Measurements from ENCODE around the gene CDC42EP2.
"Not testable (repeated sequence)": the region's sequence is repeated elsewhere in the genome, so short reads cannot be mapped to it uniquely, and the experiment has no call there.

Gene CDC42EP2

DNA sequence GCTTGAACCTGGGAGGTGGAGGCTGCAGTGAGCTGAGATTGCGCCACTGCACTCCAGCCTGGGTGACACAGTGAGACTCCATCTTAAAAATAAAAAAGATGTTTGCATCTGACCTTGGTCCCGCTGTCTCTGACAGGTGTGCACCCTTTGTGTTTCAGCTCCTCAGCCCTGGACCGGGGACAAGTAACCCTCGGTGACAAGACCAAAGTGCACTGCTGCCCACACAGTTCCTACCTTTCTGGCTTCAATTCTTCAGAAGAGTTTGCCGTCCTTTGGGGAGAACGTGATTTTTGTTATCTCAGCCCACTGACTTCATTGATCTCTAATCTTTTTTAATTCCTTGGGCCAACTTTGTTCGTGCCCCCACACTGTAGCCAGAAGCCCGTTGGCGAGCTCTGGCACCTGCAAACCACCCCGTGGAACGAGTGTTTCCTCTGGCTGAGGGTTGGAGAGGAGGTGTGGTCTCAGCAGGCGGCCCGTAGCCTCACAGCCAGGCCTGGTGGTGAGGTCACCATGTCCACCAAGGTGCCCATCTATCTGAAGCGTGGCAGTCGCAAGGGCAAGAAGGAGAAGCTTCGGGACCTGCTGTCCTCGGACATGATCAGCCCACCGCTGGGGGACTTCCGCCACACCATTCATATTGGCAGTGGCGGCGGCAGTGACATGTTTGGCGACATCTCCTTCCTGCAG is 5.9 kb downstream of the CDC42EP2 start:
- no peak for DNase-seq (ENCODE audit: low read depth)

DNA sequence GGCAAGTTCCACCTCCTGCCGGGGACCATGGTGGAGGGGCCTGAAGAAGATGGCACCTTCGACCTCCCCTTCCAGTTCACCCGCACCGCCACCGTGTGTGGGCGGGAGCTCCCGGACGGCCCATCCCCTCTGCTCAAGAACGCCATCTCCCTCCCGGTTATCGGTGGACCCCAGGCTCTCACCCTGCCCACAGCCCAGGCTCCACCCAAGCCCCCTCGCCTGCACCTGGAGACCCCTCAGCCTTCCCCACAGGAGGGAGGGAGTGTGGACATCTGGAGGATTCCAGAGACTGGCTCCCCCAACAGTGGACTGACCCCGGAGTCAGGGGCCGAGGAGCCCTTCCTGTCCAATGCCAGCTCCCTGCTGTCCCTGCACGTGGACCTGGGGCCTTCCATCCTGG is 6.4 kb downstream of the CDC42EP2 start:
- no peak for DNase-seq (ENCODE audit: low read depth)

- DNase-seq (ENCODE audit: low read depth): no peak
These were observed 7.3 kb downstream of the CDC42EP2 start for GRCh38 chr11:65321828-65322485.

GRCh38 chr11:65323813-65324212 is 9.1 kb downstream of the CDC42EP2 start:
- no peak for DNase-seq (ENCODE audit: low read depth)

DNA sequence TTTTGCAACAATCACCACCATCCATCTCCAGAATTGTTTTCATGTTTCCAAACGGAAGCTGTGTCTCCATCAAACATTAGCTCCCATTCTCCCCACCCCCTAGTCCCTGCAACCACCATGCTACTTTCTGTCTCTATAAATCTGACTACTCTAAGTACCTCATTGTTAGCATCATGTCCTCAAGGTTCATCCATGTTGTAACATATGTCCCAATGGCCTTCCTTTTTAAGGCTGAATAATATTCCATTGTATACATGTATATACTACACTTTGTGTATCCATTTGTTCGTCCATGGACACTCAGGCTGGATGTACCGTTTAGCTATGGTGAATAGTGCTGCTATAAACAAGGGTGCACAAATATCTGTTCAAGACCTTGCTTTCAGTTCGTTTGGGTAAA is 10.8 kb downstream of the CDC42EP2 start:
- no peak for DNase-seq (ENCODE audit: low read depth)

- no peak for DNase-seq (ENCODE audit: low read depth)
These were observed 12.4 kb downstream of the CDC42EP2 start for GRCh38 chr11:65327021-65327420.

GRCh38 chr11:65329478-65329877 is 14.8 kb downstream of the CDC42EP2 start:
- no peak for DNase-seq (ENCODE audit: low read depth)

DNA sequence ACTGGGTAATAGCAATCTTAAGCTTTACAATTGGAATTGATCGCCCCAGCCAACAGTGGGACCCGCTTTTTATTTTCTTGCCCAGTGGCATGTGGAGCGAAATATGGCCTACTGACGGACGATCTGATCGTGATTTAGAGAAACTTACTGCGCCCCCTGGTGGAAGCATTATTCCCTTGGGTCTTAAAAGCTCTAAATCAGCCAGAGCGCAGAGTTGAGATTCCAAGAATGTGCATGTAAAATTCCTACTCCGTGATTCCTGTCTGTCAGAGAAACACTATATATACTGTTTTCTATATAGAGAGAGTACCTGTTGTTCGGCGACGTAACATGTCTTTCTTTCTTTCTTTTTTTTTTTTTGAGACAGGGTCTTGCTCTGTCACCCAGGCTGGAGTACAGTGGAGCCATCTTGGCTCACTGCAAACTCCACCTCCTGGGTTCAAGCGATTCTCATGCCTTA is 15.3 kb downstream of the CDC42EP2 start:
- DNase-seq (ENCODE audit: low read depth): peak; percentile 65

GRCh38 chr11:65330544-65330943 is 15.9 kb downstream of the CDC42EP2 start:
- no peak for DNase-seq (ENCODE audit: low read depth)

GRCh38 chr11:65332591-65332990 is 17.9 kb downstream of the CDC42EP2 start:
- DNase-seq (ENCODE audit: low read depth): not testable (repeated sequence)

DNA sequence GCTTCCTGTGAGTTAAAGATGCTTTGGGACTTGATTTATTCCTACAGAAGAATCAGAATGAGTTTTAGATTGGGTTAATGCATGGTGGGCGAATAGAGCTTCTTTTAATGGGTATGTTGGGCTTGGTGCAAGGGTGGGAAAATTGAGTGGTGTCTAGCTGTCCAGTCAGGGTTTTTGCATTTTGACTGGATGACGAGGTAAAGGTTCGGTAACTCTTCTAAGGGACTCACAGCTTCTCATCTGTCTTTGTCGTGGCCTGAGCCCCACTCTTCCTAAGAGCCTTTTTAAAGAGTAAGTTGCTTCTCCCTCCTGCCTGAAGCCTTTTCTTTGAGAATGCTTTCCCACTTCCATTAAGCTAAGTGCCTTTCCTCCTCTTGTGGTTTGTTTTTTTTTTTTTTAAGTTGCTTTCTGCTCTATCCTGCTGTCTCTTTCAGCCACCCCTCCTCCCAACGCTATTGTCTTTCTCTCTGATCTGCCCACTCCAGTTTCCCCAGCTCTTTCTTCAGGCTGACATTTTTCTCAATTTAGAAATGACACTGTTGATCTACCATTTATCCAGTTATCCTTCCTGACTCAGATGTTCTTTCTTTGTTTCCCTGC is 20.1 kb downstream of the CDC42EP2 start:
- no peak for DNase-seq (ENCODE audit: low read depth)

DNA sequence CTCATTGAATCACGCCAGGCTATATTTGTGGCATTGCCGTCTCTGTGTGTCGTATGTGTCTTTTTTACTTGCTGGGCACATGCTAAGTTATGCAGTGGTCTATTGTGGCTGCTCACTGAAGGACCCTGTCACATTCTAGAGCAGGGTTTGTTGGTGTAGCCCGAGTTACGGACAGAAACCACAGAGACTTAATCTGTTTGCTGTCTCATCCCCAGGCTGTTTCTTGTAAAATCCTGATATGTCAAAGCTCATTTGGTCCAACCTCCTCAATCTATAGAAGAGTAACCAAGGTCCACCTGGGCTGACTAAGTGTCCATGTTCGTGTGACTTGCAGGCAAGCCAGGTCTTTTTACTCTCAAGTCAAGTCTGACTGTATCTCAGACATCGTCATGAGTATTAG is 24.0 kb downstream of the CDC42EP2 start:
- DNase-seq (ENCODE audit: low read depth): no peak

- DNase-seq (ENCODE audit: low read depth): no peak
These were observed 25.6 kb downstream of the CDC42EP2 start for GRCh38 chr11:65340226-65340625.

GRCh38 chr11:65341856-65342255 is 27.2 kb downstream of the CDC42EP2 start:
- DNase-seq (ENCODE audit: low read depth): no peak

- no peak for DNase-seq (ENCODE audit: low read depth)
These were observed 36.8 kb downstream of the CDC42EP2 start for GRCh38 chr11:65351511-65351910.

DNA sequence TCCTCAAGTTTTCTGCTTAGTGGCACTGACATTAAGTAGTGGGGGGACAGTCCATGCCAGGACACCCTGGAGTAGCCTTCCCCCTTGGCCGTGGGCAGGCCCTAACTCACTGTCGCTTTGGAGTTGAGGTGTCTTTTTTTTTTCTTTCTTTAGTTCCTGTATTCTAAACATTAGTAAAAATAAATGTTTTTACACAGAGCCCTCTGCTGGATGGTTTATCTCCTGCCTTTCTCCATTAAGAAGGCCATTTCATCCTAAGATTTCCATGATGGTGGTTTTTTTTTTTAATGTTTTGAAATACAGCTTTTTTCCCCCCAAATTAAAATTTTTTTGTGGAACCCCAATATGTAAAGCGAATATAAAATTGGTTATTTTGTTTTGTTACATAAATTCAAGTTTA is 38.1 kb downstream of the CDC42EP2 start:
- DNase-seq (ENCODE audit: low read depth): no peak

GRCh38 chr11:65353376-65353775 is 38.7 kb downstream of the CDC42EP2 start:
- no peak for DNase-seq (ENCODE audit: low read depth)

GRCh38 chr11:65353900-65354264 is 39.2 kb downstream of the CDC42EP2 start:
- no peak for DNase-seq (ENCODE audit: low read depth)

GRCh38 chr11:65354265-65355012 is 39.8 kb downstream of the CDC42EP2 start, which contains the start of gene TIGD3:
TIGD3 (plus strand) TSS chr11:65354751; CDS start chr11:65355809, 1,058 bp downstream.
- DNase-seq (ENCODE audit: low read depth): peak; percentile 91

GRCh38 chr11:65355013-65355775 is 40.5 kb downstream of the CDC42EP2 start:
- no peak for DNase-seq (ENCODE audit: low read depth)

DNA sequence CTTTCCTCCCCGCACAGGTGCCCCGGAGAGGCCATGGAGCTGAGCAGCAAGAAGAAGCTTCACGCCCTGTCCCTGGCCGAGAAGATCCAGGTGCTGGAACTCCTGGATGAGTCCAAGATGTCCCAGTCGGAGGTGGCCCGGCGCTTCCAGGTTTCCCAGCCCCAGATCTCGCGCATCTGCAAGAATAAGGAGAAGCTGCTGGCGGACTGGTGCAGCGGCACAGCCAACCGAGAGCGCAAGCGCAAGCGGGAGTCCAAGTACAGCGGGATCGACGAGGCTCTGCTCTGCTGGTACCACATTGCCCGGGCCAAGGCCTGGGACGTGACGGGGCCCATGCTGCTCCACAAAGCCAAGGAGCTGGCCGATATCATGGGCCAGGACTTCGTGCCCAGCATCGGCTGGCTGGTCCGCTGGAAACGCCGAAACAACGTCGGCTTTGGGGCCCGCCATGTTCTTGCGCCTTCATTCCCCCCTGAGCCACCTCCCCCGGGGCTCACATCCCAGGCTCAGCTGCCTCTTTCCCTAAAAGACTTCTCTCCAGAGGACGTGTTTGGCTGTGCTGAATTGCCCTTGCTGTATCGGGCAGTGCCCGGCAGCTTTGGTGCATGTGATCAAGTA is 41.2 kb downstream of the CDC42EP2 start:
- DNase-seq (ENCODE audit: low read depth): no peak

All from stimulated activated CD8-positive, alpha-beta memory T cell treated with anti-CD3 and anti-CD28 coated beads, Interleukin-15, amount 100 ng/mL, for 24 hours (primary cell).